Upper lobe of right lung (tissue), 1 donor: ENCODE data around the gene PPP4R4. TPM values are rescaled to one million over a fixed set of nuclear protein-coding genes. Genes with fewer than 3 reads are reported as not detected.

Experiments
- ATAC-seq: fragments of 200-7000 bp; cut with Tn5 transposase; one replicate; pipeline ENCODE4 v1.9.1; 2020; ENCODE audit warnings: mild to moderate bottlenecking, moderate library complexity
- DNase-seq: peaks from one replicate; pipeline ENCODE4 v3.0.0-alpha.2; 2020
- H3K27ac ChIP-seq: fragments of 200-600 bp; one replicate; pipeline ENCODE4 v1.8.0; 2022
- H3K27me3 ChIP-seq: fragments of 200-600 bp; one replicate; pipeline ENCODE4 v1.8.0; 2022; ENCODE audit warnings: mild to moderate bottlenecking
- H3K36me3 ChIP-seq: fragments of 200-600 bp; one replicate; pipeline ENCODE4 v1.8.0; 2022
- H3K4me1 ChIP-seq: fragments of 200-600 bp; one replicate; pipeline ENCODE4 v1.8.0; 2022
- H3K4me3 ChIP-seq: fragments of 200-600 bp; one replicate; pipeline ENCODE4 v1.8.0; 2022; ENCODE audit warnings: mild to moderate bottlenecking
- H3K9me3 ChIP-seq: fragments of 200-600 bp; one replicate; pipeline ENCODE4 v1.8.0; 2022
- CTCF ChIP-seq: fragments of 200-600 bp; IDR thresholded peaks from one replicate; pipeline ENCODE4 v1.8.0; 2022; ENCODE audit warnings: antibody characterized with exemption
- intact Hi-C: fragments of 100-400 bp; cut with DNase I; formaldehyde crosslinking; loops from one replicate; pipeline ENCODE4 v1.11.0; 2022
- total RNA-seq: library from RNA; stranded (reverse); fragmentation: NEBNext Ultra II Directional; extraction: Animal tissue kit (Norgen Biotek cat#: 25700); gene quantifications from one replicate; pipeline ENCODE4 v1.2.1, GENCODE V29; 2021
- donor health status: DM: no; HTN: yes; CAD: no; lungs with severe emphysema.

PPP4R4 gene
- total RNA-seq, 1 donor from 2014 or later: 2.2 TPM

GRCh38 chr14:94320243-94320642 lies 146.1 kb downstream of the PPP4R4 start:
- no peak overlapping the region for H3K4me3 ChIP-seq
- ATAC-seq (peak; percentile 36), DNase-seq (no peak)
- H3K27ac ChIP-seq: no peak overlapping the region
- no peak for TF ChIP-seq CTCF
- no peaks in the 10 kb centered on the region for H3K36me3 ChIP-seq
- no peaks in the 10 kb centered on the region for H3K27me3 ChIP-seq
- no peaks in the 10 kb centered on the region for H3K9me3 ChIP-seq
- no peaks in the 10 kb centered on the region for H3K4me1 ChIP-seq
- intact Hi-C loops: no loop called here

GRCh38 chr14:94321421-94322271 lies 147.5 kb downstream of the PPP4R4 start:
- ATAC-seq (no peak), DNase-seq (no peak)
- Histone ChIP-seq H3K9me3 (no peaks in the 10 kb centered on the region), H3K4me3 (no peak overlapping the region), H3K4me1 (no peaks in the 10 kb centered on the region), H3K36me3 (no peaks in the 10 kb centered on the region), H3K27ac (no peak overlapping the region), H3K27me3 (no peaks in the 10 kb centered on the region)
- TF ChIP-seq CTCF: no peak
- intact Hi-C loops: no loop called here

GRCh38 chr14:94322648-94323570 lies 148.8 kb downstream of the PPP4R4 start, which contains the start of gene SERPINA6:
SERPINA6 (minus strand) TSS chr14:94323336; CDS start chr14:94314648, 8,688 bp downstream.
- ATAC-seq (no peak), DNase-seq (no peak)
- Histone ChIP-seq H3K27ac (no peak within 1 kb of the TSS), H3K4me1 (no peaks in the 10 kb centered on the region), H3K9me3 (no peaks in the 10 kb centered on the region), H3K36me3 (no peaks in the 10 kb centered on the region), H3K4me3 (no peak within 1 kb of the TSS), H3K27me3 (no peaks in the 10 kb centered on the region)
- intact Hi-C loops: no loop called here
- TF ChIP-seq CTCF: no peak

GRCh38 chr14:94328196-94328595 lies 154.1 kb downstream of the PPP4R4 start:
- no peak for DNase-seq

More at GRCh38 chr14:94328196-94328595, 154.1 kb downstream of the PPP4R4 start:
- H3K9me3 ChIP-seq: no peaks in the 10 kb centered on the region
- no peak for TF ChIP-seq CTCF
- no peaks in the 10 kb centered on the region for H3K27me3 ChIP-seq
- H3K36me3 ChIP-seq: no peaks in the 10 kb centered on the region
- no peaks in the 10 kb centered on the region for H3K4me1 ChIP-seq
- no peak overlapping the region for H3K27ac ChIP-seq
- no peak overlapping the region for H3K4me3 ChIP-seq
- intact Hi-C loops: no loop called here
- ATAC-seq: no peak

Other genes with a start within 250 kb of the PPP4R4 start
- gene FAM181A, start 247.0 kb upstream of the PPP4R4 start, total RNA-seq: 3.5 TPM
- gene ASB2, start 197.8 kb upstream of the PPP4R4 start, total RNA-seq: 3.2 TPM
- gene CCDC197, start 177.0 kb upstream of the PPP4R4 start, total RNA-seq: not detected
- gene OTUB2, start 148.0 kb upstream of the PPP4R4 start, total RNA-seq: 1.0 TPM
- gene DDX24, start 93.1 kb upstream of the PPP4R4 start, total RNA-seq: 191 TPM
- 15.2 TPM for gene IFI27L1, start 93.0 kb upstream of the PPP4R4 start, total RNA-seq
- gene IFI27, start 63.6 kb upstream of the PPP4R4 start, total RNA-seq: 312 TPM
- gene IFI27L2, start 44.7 kb upstream of the PPP4R4 start, total RNA-seq: 32.4 TPM
- not detected for gene SERPINA10, start 118.9 kb downstream of the PPP4R4 start, total RNA-seq
- not detected for gene SERPINA6, start 149.0 kb downstream of the PPP4R4 start, total RNA-seq
- gene SERPINA2, start 192.4 kb downstream of the PPP4R4 start, total RNA-seq: not detected
- gene SERPINA1, start 214.3 kb downstream of the PPP4R4 start, total RNA-seq: 1,017 TPM